Stomach (tissue), 9 donors: ENCODE measurements around the gene ADAMTS16. TPM values are rescaled to one million over a fixed set of nuclear protein-coding genes. Genes with fewer than 3 reads are reported as not detected.

Experiments used
- DNase-seq, 2 donors: peaks; one replicate each; pipeline versions ENCODE4 v3.0.0 to v3.0.0-alpha.2; 2013 to 2019
- H3K27ac ChIP-seq, 5 donors: fragments of 200-600 bp in 4 of 5; sonication (generic) in 4 of 5; one replicate each; pipeline ENCODE4 v1.5.1; 2013 to 2019; ENCODE audit warnings: mild to moderate bottlenecking in 1 of 5, moderate library complexity in 1 of 5
- H3K27me3 ChIP-seq, 3 donors: fragments of 200-600 bp; sonication (generic); one replicate each; pipeline ENCODE4 v1.5.1; 2017 to 2019; ENCODE audit warnings: mixed run types in 1 of 3
- H3K36me3 ChIP-seq, 4 donors: fragments of 200-600 bp; sonication (generic); 1 replicate in 3 of 4; 2 replicates in 1 of 4; pipeline ENCODE4 v1.5.1; 2016 to 2019
- H3K4me1 ChIP-seq, 4 donors: fragments of 200-600 bp; sonication (generic); one replicate each; pipeline ENCODE4 v1.5.1; 2016 to 2019
- H3K4me3 ChIP-seq, 4 donors: fragments of 200-600 bp; sonication (generic) in 3 of 4; one replicate each; pipeline ENCODE4 v1.5.1; 2016 to 2019; ENCODE audit warnings: mild to moderate bottlenecking in 1 of 4
- H3K9me3 ChIP-seq, 4 donors: fragments of 200-600 bp; sonication (generic); one replicate each; pipeline ENCODE4 v1.5.1; 2016 to 2019
- CTCF ChIP-seq, 7 experiments: fragments of 450-650 bp in 4 of 7; fragments of 200-600 bp in 3 of 7; sonication (generic) in 3 of 7; IDR thresholded peaks; one replicate each; pipeline ENCODE4 v1.5.1; 2016 to 2019; ENCODE audit warnings: antibody characterized with exemption in 7 of 7, control low read depth in 2 of 7, mild to moderate bottlenecking in 1 of 7
- EP300 ChIP-seq: sonication (generic); formaldehyde crosslinking; IDR thresholded peaks from one replicate; pipeline ENCODE4 v1.6.1; 2017; ENCODE audit warnings: antibody characterized with exemption
- POLR2A ChIP-seq, 4 donors: fragments of 450-650 bp; IDR thresholded peaks; one replicate each; pipeline ENCODE4 v1.6.1; 2016; ENCODE audit warnings: antibody characterized with exemption in 4 of 4, control low read depth in 2 of 4, mild to moderate bottlenecking in 1 of 4, moderate library complexity in 1 of 4
- POLR2AphosphoS5 ChIP-seq, 3 donors: sonication (generic); formaldehyde crosslinking; IDR thresholded peaks; one replicate each; pipeline ENCODE4 v1.6.1; 2016; ENCODE audit warnings: antibody characterized with exemption in 3 of 3
- WGBS, 5 donors: extraction: QIAGEN DNeasy Blood & Tissue Kit in 3 of 5; methylation state at CpG; one replicate each; pipeline versions ENCODE4 v1.1.5 to v1.1.7; 2013 to 2018; 5-methylcytosine and 5-hydroxymethylcytosine counted together
- intact Hi-C: fragments of 100-400 bp; cut with DNase I; formaldehyde crosslinking; loops from one replicate; pipeline ENCODE4 v1.15.1; 2023; ENCODE audit warnings: low total_unique reads
- polyA plus RNA-seq, 3 donors: library from polyadenylated mRNA; stranded (reverse); fragments of 200-250 nt; gene quantifications; one replicate each; pipeline ENCODE4 v1.2.3, GENCODE V29; 2013
- total RNA-seq, 5 donors: library from RNA; depleted of rRNA; stranded (reverse); fragments of >200 nt; gene quantifications; one replicate each; pipeline versions ENCODE4 v1.1.0 to v1.2.3, GENCODE V29; 2014 to 2016
- donor health status: healthy with polysubstance abuse.
- donor health status: Bipolar disorder and iron deficiency.
- donor health status: healthy.

ADAMTS16 gene
- total and polyA plus RNA-seq, 8 donors = 0.29 to 12.7 TPM; not detected in 6

DNA sequence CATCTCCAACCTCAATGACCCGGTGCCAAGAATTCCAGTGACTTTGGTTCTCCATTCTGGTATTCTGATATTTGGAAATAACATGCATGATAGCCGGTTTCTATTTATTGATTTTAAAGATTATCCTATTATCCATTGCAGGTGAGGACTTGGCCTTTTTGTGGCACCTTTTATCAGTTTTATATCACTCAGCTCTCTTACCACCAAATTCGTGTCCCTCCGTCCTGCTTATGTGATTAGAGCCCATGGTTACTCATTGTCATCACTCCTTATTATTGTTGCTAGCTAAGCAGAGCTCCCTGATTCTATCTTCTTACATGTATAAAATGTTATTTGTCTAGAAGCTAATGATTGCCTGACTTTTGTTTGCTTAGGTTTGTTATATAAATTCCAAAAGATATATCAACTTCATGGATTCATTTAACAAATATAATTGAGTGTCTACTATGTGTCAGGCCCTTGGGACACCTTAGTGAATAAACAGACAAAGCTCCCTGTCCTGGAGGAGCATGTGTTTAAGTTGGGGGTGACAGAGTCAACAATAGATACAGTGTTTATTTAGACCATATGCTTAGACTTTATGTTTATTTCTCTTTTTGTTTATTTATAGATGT lies 138.2 kb downstream of the ADAMTS16 start:
- Histone ChIP-seq H3K9me3 (peaks cover 0 to 1% (median 0%) of the 10 kb centered on the region in 4 donors), H3K4me3 (no peak overlapping the region), H3K4me1 (no peaks in the 10 kb centered on the region), H3K27ac (no peak overlapping the region), H3K27me3 (no peaks in the 10 kb centered on the region), H3K36me3 (no peaks in the 10 kb centered on the region)
- 61 to 75% (median 73%) methylated on average over 4 of the region's 4 CpGs for WGBS, 5 donors
- intact Hi-C loops = no loop called here
- no peak for TF ChIP-seq CTCF (IDR thresholded peaks at IDR 0.05)
- TF ChIP-seq EP300 = no peak
- TF ChIP-seq POLR2AphosphoS5 (IDR thresholded peaks at IDR 0.05) = no peak
- TF ChIP-seq POLR2A (IDR thresholded peaks at IDR 0.05) = no peak
- DNase-seq = no peak

- Histone ChIP-seq H3K27ac (no peak overlapping the region), H3K4me1 (no peaks in the 10 kb centered on the region), H3K4me3 (no peak overlapping the region), H3K36me3 (no peaks in the 10 kb centered on the region), H3K27me3 (no peaks in the 10 kb centered on the region), H3K9me3 (peaks cover 0 to 4% (median 2%) of the 10 kb centered on the region in 4 donors)
- 52 to 69% (median 64%) methylated on average over 3 of the region's 3 CpGs for WGBS, 5 donors
- TF ChIP-seq POLR2AphosphoS5 (IDR thresholded peaks at IDR 0.05) (no peak), POLR2A (IDR thresholded peaks at IDR 0.05) (no peak), EP300 (no peak), CTCF (IDR thresholded peaks at IDR 0.05) (no peak)
- intact Hi-C loops = no loop called here
- DNase-seq = no peak
These were observed 138.8 kb downstream of the ADAMTS16 start for GRCh38 chr5:5278815-5279381.

- no peak for DNase-seq
- TF ChIP-seq EP300 (no peak), POLR2AphosphoS5 (IDR thresholded peaks at IDR 0.05) (no peak), POLR2A (IDR thresholded peaks at IDR 0.05) (no peak), CTCF (IDR thresholded peaks at IDR 0.05) (no peak)
- WGBS, 5 donors = 87 to 97% (median 93%) methylated on average over 3 of the region's 3 CpGs
- intact Hi-C loops = no loop called here
- no peaks in the 10 kb centered on the region for H3K36me3 ChIP-seq
- H3K4me3 ChIP-seq = no peak overlapping the region
- H3K27ac ChIP-seq = no peak overlapping the region
- peaks cover 0 to 13% (median 2%) of the 10 kb centered on the region in 4 donors for H3K9me3 ChIP-seq
- H3K27me3 ChIP-seq = no peaks in the 10 kb centered on the region
- no peaks in the 10 kb centered on the region for H3K4me1 ChIP-seq
These were observed 145.8 kb downstream of the ADAMTS16 start for GRCh38 chr5:5285906-5286305.

DNA sequence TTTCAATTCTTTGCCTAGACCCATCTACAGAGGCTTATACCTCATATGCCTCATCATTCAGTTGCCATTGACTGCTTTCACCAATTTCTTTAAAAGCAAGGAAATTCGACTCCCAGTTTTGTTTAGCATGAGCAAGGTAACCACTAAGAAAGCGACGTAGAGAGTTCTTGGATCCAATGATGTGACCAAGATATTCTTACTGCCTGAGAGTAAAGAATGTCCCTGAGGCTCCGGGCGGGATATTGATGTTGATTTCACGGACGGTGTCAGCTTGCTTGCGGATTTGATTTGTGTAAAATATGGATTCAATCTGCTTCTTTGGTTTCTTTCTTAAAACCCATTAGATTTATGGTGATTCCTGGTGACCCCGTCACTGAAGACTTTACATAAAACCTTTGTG lies 147.3 kb downstream of the ADAMTS16 start:
- Histone ChIP-seq H3K9me3 (peaks cover 0 to 13% (median 2%) of the 10 kb centered on the region in 4 donors), H3K27me3 (no peaks in the 10 kb centered on the region), H3K4me1 (no peaks in the 10 kb centered on the region), H3K36me3 (no peaks in the 10 kb centered on the region), H3K27ac (no peak overlapping the region), H3K4me3 (no peak overlapping the region)
- WGBS, 5 donors = 86 to 92% (median 89%) methylated on average over 9 of the region's 9 CpGs
- TF ChIP-seq POLR2A (IDR thresholded peaks at IDR 0.05) (no peak), CTCF (IDR thresholded peaks at IDR 0.05) (no peak), POLR2AphosphoS5 (IDR thresholded peaks at IDR 0.05) (no peak), EP300 (no peak)
- intact Hi-C loops = no loop called here
- DNase-seq = no peak
